ENCODE results near the gene GABPA. TPM values are rescaled to one million over a fixed set of nuclear protein-coding genes. Genes with fewer than 3 reads are reported as not detected.
"Not testable (repeated sequence)": the region's sequence is repeated elsewhere in the genome, so short reads cannot be mapped to it uniquely, and the experiment has no call there.

Gene GABPA
- total RNA-seq, result 32.7 TPM

GRCh38 chr21:25734904-25735645, at the start of gene GABPA, which contains the start of gene ATP5PF:
Gene GABPA (plus strand): TSS chr21:25734972. CDS start chr21:25741599, 6,627 bp downstream.
Gene ATP5PF (minus strand): TSS chr21:25734904. CDS start chr21:25729794, 5,110 bp downstream.
- ATAC-seq (peak; percentile 98), DNase-seq (ENCODE audit: low spot score) (peak; percentile 98)
- intact Hi-C loops (cut with DNase I), result no loop called here

GRCh38 chr21:25687787-25688186, 47.0 kb upstream of the GABPA start:
- DNase-seq (ENCODE audit: low spot score) (no peak), ATAC-seq (no peak)
- intact Hi-C loops (cut with DNase I), result no loop called here

GRCh38 chr21:25688275-25689155, 46.3 kb upstream of the GABPA start:
- ATAC-seq, result no peak
- DNase-seq (ENCODE audit: low spot score), result no peak
- intact Hi-C loops (cut with DNase I), result no loop called here

GRCh38 chr21:25689226-25689625, 45.5 kb upstream of the GABPA start:
- intact Hi-C loops (cut with DNase I), result no loop called here

GRCh38 chr21:25691976-25692375, 42.8 kb upstream of the GABPA start:
- ATAC-seq (no peak), DNase-seq (ENCODE audit: low spot score) (no peak)
- intact Hi-C loops (cut with DNase I), result no loop called here

More at GRCh38 chr21:25689226-25689625, 45.5 kb upstream of the GABPA start:
- DNase-seq (ENCODE audit: low spot score), result no peak
- no peak for ATAC-seq

- ATAC-seq; DNase-seq (ENCODE audit: low spot score); intact Hi-C loops (cut with DNase I): not testable (repeated sequence)
Observed at GRCh38 chr21:25695461-25695860, 39.3 kb upstream of the GABPA start.

GRCh38 chr21:25700741-25701140, 34.0 kb upstream of the GABPA start:
- ATAC-seq, result no peak
- no peak for DNase-seq (ENCODE audit: low spot score)
- intact Hi-C loops (cut with DNase I), result no loop called here

GRCh38 chr21:25701529-25701928, 33.2 kb upstream of the GABPA start:
- ATAC-seq, result no peak
- DNase-seq (ENCODE audit: low spot score), result no peak
- intact Hi-C loops (cut with DNase I), result no loop called here

GRCh38 chr21:25708467-25709065, 26.2 kb upstream of the GABPA start:
- DNase-seq (ENCODE audit: low spot score), result peak; percentile 67
- ATAC-seq, result peak; percentile 22
- intact Hi-C loops (cut with DNase I), result loop anchor here (5.0 kb wide), 1 partner anchor 101 kb away; the partner anchor contains the start of gene MRPL39

GRCh38 chr21:25709684-25710265, 25.0 kb upstream of the GABPA start:
- ATAC-seq, result no peak
- DNase-seq (ENCODE audit: low spot score), result no peak
- intact Hi-C loops (cut with DNase I), result loop anchor here (5.0 kb wide), 1 partner anchor 102 kb away; the partner anchor contains the start of gene MRPL39

- no peak for ATAC-seq
- intact Hi-C loops (cut with DNase I), result no loop called here
- DNase-seq (ENCODE audit: low spot score), result no peak
Observed at GRCh38 chr21:25710550-25710949, 24.2 kb upstream of the GABPA start.

- ATAC-seq; DNase-seq (ENCODE audit: low spot score); intact Hi-C loops (cut with DNase I): not testable (repeated sequence)
Observed at GRCh38 chr21:25714066-25714465, 20.7 kb upstream of the GABPA start.

GRCh38 chr21:25717491-25718147, 17.2 kb upstream of the GABPA start:
- intact Hi-C loops (cut with DNase I), result no loop called here
- DNase-seq (ENCODE audit: low spot score) (no peak), ATAC-seq (no peak)

- DNase-seq (ENCODE audit: low spot score) (no peak), ATAC-seq (no peak)
- intact Hi-C loops (cut with DNase I), result no loop called here
Observed at GRCh38 chr21:25721987-25722386, 12.8 kb upstream of the GABPA start.

- no peak for ATAC-seq
- intact Hi-C loops (cut with DNase I), result no loop called here
- DNase-seq (ENCODE audit: low spot score), result no peak
Observed at GRCh38 chr21:25722631-25723030, 12.1 kb upstream of the GABPA start.

- intact Hi-C loops (cut with DNase I), result no loop called here
- DNase-seq (ENCODE audit: low spot score) (no peak), ATAC-seq (no peak)
Observed at GRCh38 chr21:25732091-25732760, 2.5 kb upstream of the GABPA start.

- no peak for ATAC-seq
Observed at GRCh38 chr21:25733859-25734653, 716 bp upstream of the GABPA start.

GRCh38 chr21:25734654-25734903, 193 bp upstream of the GABPA start:
- DNase-seq (ENCODE audit: low spot score) (no peak), ATAC-seq (peak; percentile 10)
- intact Hi-C loops (cut with DNase I), result no loop called here

More at GRCh38 chr21:25733859-25734653, 716 bp upstream of the GABPA start:
- DNase-seq (ENCODE audit: low spot score), result peak; percentile 73
- intact Hi-C loops (cut with DNase I), result no loop called here

All from sciatic nerve (tissue), 2 donors.